Stimulated activated CD8-positive, alpha-beta memory T cell treated with anti-CD3 and anti-CD28 coated beads, Interleukin-12 subunit alpha, Interleukin-12 subunit beta, amount 100 ng/mL, for 1 hour (primary cell): Measurements from ENCODE around the gene KIR3DL3.
"Not testable (repeated sequence)": the region's sequence is repeated elsewhere in the genome, so short reads cannot be mapped to it uniquely, and the experiment has no call there.

Experiments
- DNase-seq: peaks from one replicate; pipeline ENCODE4 v3.0.0-alpha.2; 2020; ENCODE audit warnings: low read depth

KIR3DL3 gene

GRCh38 chr19:54724142-54724541, at the start of gene KIR3DL3:
KIR3DL3 (plus strand) TSS chr19:54724442; CDS start chr19:54724497, 55 bp downstream.
- DNase-seq, result no peak

GRCh38 chr19:54676210-54676834, 47.9 kb upstream of the KIR3DL3 start:
- DNase-seq, result not testable (repeated sequence)

- DNase-seq, result no peak
Measured at GRCh38 chr19:54677217-54677616, 47.0 kb upstream of the KIR3DL3 start.

- DNase-seq, result not testable (repeated sequence)
Measured at GRCh38 chr19:54681596-54681995, 42.6 kb upstream of the KIR3DL3 start.

- no peak for DNase-seq
Measured at GRCh38 chr19:54682306-54682856, 41.9 kb upstream of the KIR3DL3 start.

- no peak for DNase-seq
Measured at GRCh38 chr19:54684527-54684926, 39.7 kb upstream of the KIR3DL3 start.

GRCh38 chr19:54691582-54692297, 32.5 kb upstream of the KIR3DL3 start:
- DNase-seq, result no peak

- no peak for DNase-seq
Measured at GRCh38 chr19:54692298-54692615, 32.0 kb upstream of the KIR3DL3 start.

- DNase-seq, result no peak
Measured at GRCh38 chr19:54694648-54695047, 29.6 kb upstream of the KIR3DL3 start.

- no peak for DNase-seq
Measured at GRCh38 chr19:54696117-54696548, 28.1 kb upstream of the KIR3DL3 start.

GRCh38 chr19:54696766-54697165, 27.5 kb upstream of the KIR3DL3 start:
- DNase-seq, result no peak

GRCh38 chr19:54697716-54698115, 26.5 kb upstream of the KIR3DL3 start:
- not testable (repeated sequence) for DNase-seq

- DNase-seq, result no peak
Measured at GRCh38 chr19:54704928-54705327, 19.3 kb upstream of the KIR3DL3 start.

- no peak for DNase-seq
Measured at GRCh38 chr19:54707962-54708361, 16.3 kb upstream of the KIR3DL3 start.

GRCh38 chr19:54708781-54709180, 15.5 kb upstream of the KIR3DL3 start:
- no peak for DNase-seq

- no peak for DNase-seq
Measured at GRCh38 chr19:54709212-54709948, 14.9 kb upstream of the KIR3DL3 start.

GRCh38 chr19:54709956-54710355, 14.3 kb upstream of the KIR3DL3 start:
- DNase-seq, result not testable (repeated sequence)

- DNase-seq, result no peak
Measured at GRCh38 chr19:54724644-54725043, 402 bp downstream of the KIR3DL3 start.

GRCh38 chr19:54725321-54725720, 1.1 kb downstream of the KIR3DL3 start:
- DNase-seq, result no peak

GRCh38 chr19:54727562-54727961, 3.3 kb downstream of the KIR3DL3 start:
- no peak for DNase-seq

GRCh38 chr19:54728167-54728566, 3.9 kb downstream of the KIR3DL3 start:
- no peak for DNase-seq

- DNase-seq, result no peak
Measured at GRCh38 chr19:54729416-54730188, 5.4 kb downstream of the KIR3DL3 start.
